ENCODE results near the gene SPG21. TPM values are rescaled to one million over a fixed set of nuclear protein-coding genes. Genes with fewer than 3 reads are reported as not detected.

The SPG21 gene
- total RNA-seq, 1 experiment from 2014 or later, result 104 TPM

DNA sequence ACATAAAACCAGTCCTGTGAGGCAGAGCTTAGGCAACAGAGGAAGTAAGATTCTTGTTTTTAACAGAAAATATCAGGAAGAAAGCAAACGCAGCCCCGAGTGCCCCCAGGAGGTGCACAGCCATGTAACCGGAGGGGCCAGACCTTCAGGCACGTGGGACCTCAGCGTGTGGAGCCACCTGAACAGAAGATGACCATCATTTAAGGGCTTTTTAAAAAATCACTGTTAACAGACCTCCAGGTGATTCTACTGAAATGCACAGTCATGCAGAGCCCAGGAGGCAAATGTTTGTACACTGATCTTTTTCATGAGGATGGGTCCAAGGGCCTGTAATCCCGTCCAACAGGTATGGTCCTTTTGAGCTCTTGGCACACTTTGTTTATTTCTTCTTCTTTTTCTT lies 38.8 kb downstream of the SPG21 start:
- TSS peak; percentile 71 for BruUV-seq (replicated peaks)
- CTCF ChIA-PET, result interaction anchor here (0.8 kb wide), 1 partner anchor 73 kb away, joined by 4 read pairs; no protein-coding TSS in a partner anchor
- intact Hi-C loops (cut with micrococcal nuclease; ENCODE audit: unreplicated experiment), result no loop called here
- TF ChIP-seq, protein P1, sequence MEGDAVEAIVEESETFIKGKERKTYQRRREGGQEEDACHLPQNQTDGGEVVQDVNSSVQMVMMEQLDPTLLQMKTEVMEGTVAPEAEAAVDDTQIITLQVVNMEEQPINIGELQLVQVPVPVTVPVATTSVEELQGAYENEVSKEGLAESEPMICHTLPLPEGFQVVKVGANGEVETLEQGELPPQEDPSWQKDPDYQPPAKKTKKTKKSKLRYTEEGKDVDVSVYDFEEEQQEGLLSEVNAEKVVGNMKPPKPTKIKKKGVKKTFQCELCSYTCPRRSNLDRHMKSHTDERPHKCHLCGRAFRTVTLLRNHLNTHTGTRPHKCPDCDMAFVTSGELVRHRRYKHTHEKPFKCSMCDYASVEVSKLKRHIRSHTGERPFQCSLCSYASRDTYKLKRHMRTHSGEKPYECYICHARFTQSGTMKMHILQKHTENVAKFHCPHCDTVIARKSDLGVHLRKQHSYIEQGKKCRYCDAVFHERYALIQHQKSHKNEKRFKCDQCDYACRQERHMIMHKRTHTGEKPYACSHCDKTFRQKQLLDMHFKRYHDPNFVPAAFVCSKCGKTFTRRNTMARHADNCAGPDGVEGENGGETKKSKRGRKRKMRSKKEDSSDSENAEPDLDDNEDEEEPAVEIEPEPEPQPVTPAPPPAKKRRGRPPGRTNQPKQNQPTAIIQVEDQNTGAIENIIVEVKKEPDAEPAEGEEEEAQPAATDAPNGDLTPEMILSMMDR (IDR thresholded peaks at IDR 0.05; ENCODE audit: unreplicated experiment), result no peak
- Mint-ChIP-seq H3K9me3 (ENCODE audit: low read depth, unreplicated experiment) (peaks cover 35% of the 10 kb centered on the region), H3K27me3 (ENCODE audit: unreplicated experiment) (peaks cover 7% of the 10 kb centered on the region), H3K4me3 (ENCODE audit: low read depth, unreplicated experiment) (no peak overlapping the region), H3K36me3 (ENCODE audit: insufficient read depth, unreplicated experiment) (peaks cover 6% of the 10 kb centered on the region), H3K4me1 (ENCODE audit: low read depth, unreplicated experiment) (peaks cover 10% of the 10 kb centered on the region), H3K27ac (ENCODE audit: unreplicated experiment) (no peak overlapping the region)
- DNase-seq, result no peak

DNA sequence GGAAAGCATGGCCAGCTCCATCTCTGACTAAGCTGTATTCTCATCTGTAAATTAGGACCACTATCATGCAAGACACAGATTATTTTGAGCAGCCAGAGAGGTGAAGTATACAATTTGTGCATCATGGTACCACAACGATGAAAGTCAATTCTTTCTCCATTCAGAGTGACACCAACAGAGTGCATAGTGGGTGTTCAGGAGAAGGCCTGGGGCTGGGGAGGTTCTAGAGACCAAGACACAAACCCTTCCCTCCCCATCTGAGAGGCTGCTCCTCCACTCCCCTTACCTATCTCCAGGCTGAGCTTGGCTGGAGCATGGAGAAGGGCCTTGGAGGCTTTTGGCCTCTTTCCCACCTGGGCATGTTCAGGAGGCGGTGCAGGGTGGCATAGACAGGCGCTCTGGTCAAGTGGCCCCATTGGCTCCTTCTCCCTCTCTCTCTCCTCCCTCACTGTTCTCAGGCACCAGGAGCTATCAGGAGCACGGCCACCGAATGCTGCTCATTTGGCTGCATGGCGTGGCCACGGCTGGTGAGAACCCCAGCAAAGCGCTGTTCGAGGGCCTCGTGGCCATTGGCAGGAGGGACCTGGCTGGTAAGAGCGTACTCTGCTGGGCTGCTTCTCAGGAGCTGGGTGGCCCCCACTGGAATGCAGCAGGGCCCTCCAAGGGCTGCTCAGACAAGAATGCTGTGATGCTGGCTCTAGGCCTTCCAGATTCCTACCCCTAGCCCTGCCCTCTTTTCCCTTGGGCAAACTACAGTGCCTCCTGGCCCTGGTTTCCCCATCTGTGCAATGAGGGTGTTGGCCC lies 40.1 kb downstream of the SPG21 start:
- DNase-seq, result no peak
- Mint-ChIP-seq H3K4me3 (ENCODE audit: low read depth, unreplicated experiment) (no peak overlapping the region), H3K9me3 (ENCODE audit: low read depth, unreplicated experiment) (peaks cover 31% of the 10 kb centered on the region), H3K27me3 (ENCODE audit: unreplicated experiment) (peaks cover 7% of the 10 kb centered on the region), H3K27ac (ENCODE audit: unreplicated experiment) (no peak overlapping the region), H3K4me1 (ENCODE audit: low read depth, unreplicated experiment) (peaks cover 10% of the 10 kb centered on the region), H3K36me3 (ENCODE audit: insufficient read depth, unreplicated experiment) (peaks cover 6% of the 10 kb centered on the region)
- intact Hi-C loops (cut with micrococcal nuclease; ENCODE audit: unreplicated experiment), result no loop called here
- BruUV-seq (replicated peaks), result no TSS peak
- TF ChIP-seq, protein P1 (IDR thresholded peaks at IDR 0.05; ENCODE audit: unreplicated experiment), result no peak
- CTCF ChIA-PET, result interaction anchor here (0.5 kb wide), 1 partner anchor 157 kb away, joined by 3 read pairs; no protein-coding TSS in a partner anchor

DNA sequence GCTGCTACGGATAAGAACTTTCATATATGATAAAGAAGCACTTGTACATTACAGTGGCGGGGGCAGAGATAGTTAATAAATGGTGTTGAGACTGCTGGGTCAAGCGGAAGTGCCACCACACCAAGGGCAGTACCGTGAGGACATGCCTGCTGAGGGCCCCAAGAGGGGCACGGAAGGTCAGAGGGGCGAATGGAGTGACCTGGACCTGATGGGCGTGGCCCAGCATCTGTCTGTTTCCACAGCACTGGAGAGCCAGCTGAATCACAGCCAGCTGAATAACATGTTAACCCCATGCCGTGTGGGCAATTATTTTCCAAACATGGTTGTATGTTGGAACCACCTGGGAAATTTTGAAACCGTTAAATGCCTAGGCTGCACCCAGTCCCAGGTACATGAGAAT lies 40.8 kb downstream of the SPG21 start:
- Mint-ChIP-seq H3K27me3 (ENCODE audit: unreplicated experiment) (no peaks in the 10 kb centered on the region), H3K9me3 (ENCODE audit: low read depth, unreplicated experiment) (peaks cover 24% of the 10 kb centered on the region), H3K36me3 (ENCODE audit: insufficient read depth, unreplicated experiment) (peaks cover 6% of the 10 kb centered on the region), H3K4me3 (ENCODE audit: low read depth, unreplicated experiment) (no peak overlapping the region), H3K27ac (ENCODE audit: unreplicated experiment) (no peak overlapping the region), H3K4me1 (ENCODE audit: low read depth, unreplicated experiment) (peaks cover 10% of the 10 kb centered on the region)
- intact Hi-C loops (cut with micrococcal nuclease; ENCODE audit: unreplicated experiment), result no loop called here
- TF ChIP-seq, protein P1 (IDR thresholded peaks at IDR 0.05; ENCODE audit: unreplicated experiment), result no peak
- no peak for DNase-seq
- CTCF ChIA-PET, result no interaction called here
- BruUV-seq (replicated peaks), result no TSS peak

DNA sequence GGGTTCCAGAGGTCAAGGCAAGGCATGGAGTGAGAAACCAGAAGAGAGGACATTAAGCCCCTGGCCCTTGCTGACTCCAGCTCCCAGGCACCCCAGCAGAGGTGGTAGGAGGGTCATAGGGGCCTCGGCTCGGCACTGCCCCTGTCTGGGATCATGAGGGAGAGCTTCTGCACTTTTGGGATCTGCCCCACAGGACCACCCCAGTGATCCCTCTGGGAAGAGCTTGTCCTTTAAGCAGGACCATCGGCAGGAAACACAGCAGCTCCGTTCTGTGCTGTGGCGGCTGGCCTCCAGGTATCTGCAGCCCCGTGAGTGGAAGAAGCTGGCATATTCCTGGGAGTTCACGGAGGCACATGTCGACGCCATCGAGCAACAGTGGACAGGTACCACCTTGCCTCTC lies 42.5 kb downstream of the SPG21 start:
- TF ChIP-seq, protein P1 (IDR thresholded peaks at IDR 0.05; ENCODE audit: unreplicated experiment), result no peak
- CTCF ChIA-PET, result no interaction called here
- peaks cover 7% of the 10 kb centered on the region for H3K9me3 Mint-ChIP-seq (ENCODE audit: low read depth, unreplicated experiment)
- no peak for DNase-seq
- BruUV-seq (replicated peaks), result no TSS peak
- H3K27ac Mint-ChIP-seq (ENCODE audit: unreplicated experiment), result no peak overlapping the region
- H3K4me3 Mint-ChIP-seq (ENCODE audit: low read depth, unreplicated experiment), result no peak overlapping the region
- intact Hi-C loops (cut with micrococcal nuclease; ENCODE audit: unreplicated experiment), result no loop called here
- peaks cover 6% of the 10 kb centered on the region for H3K36me3 Mint-ChIP-seq (ENCODE audit: insufficient read depth, unreplicated experiment)
- H3K4me1 Mint-ChIP-seq (ENCODE audit: low read depth, unreplicated experiment), result peaks cover 6% of the 10 kb centered on the region
- H3K27me3 Mint-ChIP-seq (ENCODE audit: unreplicated experiment), result no peaks in the 10 kb centered on the region

All from Calu3 (cell line).